Esophagus squamous epithelium (tissue), 5 donors: Measurements from ENCODE around the gene RET. TPM values are rescaled to one million over a fixed set of nuclear protein-coding genes. Genes with fewer than 3 reads are reported as not detected.

Experiments used
- DNase-seq: peaks from one replicate; lab custom pipeline; 2025; lab: John Stamatoyannopoulos, UW
- H3K27ac ChIP-seq, 4 donors: fragments of 200-600 bp; sonication (generic); one replicate each; pipeline ENCODE4 v1.5.1; 2016 to 2019; ENCODE audit warnings: mild to moderate bottlenecking in 1 of 4
- H3K27me3 ChIP-seq, 4 donors: fragments of 200-600 bp; sonication (generic); 1 replicate in 3 of 4; 2 replicates in 1 of 4; pipeline versions ENCODE4 v1.5.1 to v1.6.0; 2017 to 2021; ENCODE audit warnings: antibody characterized with exemption in 1 of 4
- H3K36me3 ChIP-seq, 3 donors: fragments of 200-600 bp; sonication (generic); one replicate each; pipeline ENCODE4 v1.5.1; 2016 to 2019
- H3K4me1 ChIP-seq, 3 donors: fragments of 200-600 bp; sonication (generic); one replicate each; pipeline ENCODE4 v1.5.1; 2017 to 2019
- H3K4me3 ChIP-seq, 4 donors: fragments of 200-600 bp; sonication (generic); 1 replicate in 3 of 4; 2 replicates in 1 of 4; pipeline ENCODE4 v1.5.1; 2016 to 2019; ENCODE audit warnings: mild to moderate bottlenecking in 2 of 4, moderate library complexity in 1 of 4
- H3K9me3 ChIP-seq, 3 donors: fragments of 200-600 bp; sonication (generic); one replicate each; pipeline ENCODE4 v1.5.1; 2016 to 2019
- CTCF ChIP-seq, 6 experiments: fragments of 450-650 bp in 4 of 6; fragments of 200-600 bp in 2 of 6; sonication (generic) in 2 of 6; IDR thresholded peaks; one replicate each; pipeline ENCODE4 v1.5.1; 2016 to 2019; ENCODE audit warnings: antibody characterized with exemption in 6 of 6, mild to moderate bottlenecking in 4 of 6, moderate library complexity in 4 of 6
- POLR2A ChIP-seq, 4 donors: fragments of 450-650 bp; IDR thresholded peaks; one replicate each; pipeline ENCODE4 v1.6.1; 2017; ENCODE audit warnings: antibody characterized with exemption in 4 of 4, mild to moderate bottlenecking in 4 of 4, moderate library complexity in 3 of 4
- WGBS, 2 donors: methylation state at CpG; one replicate each; pipeline ENCODE4 v1.1.5; 2018; 5-methylcytosine and 5-hydroxymethylcytosine counted together
- intact Hi-C: fragments of 100-400 bp; cut with DNase I; formaldehyde crosslinking; loops from one replicate; pipeline ENCODE4 v1.15.0; 2022
- total RNA-seq, 4 donors: library from RNA; depleted of rRNA; stranded (reverse); fragments of >200 nt; gene quantifications; one replicate each; pipeline ENCODE4 v1.1.0, GENCODE V29; 2016
- donor health status: DM: yes; HTN: yes; CAD: no.

RET gene
- total RNA-seq, 4 donors from 2014 or later = 0.04 to 0.19 (median 0.11) TPM

GRCh38 chr10:43113201-43114087 is 36.6 kb downstream of the RET start:
- Histone ChIP-seq H3K27ac (no peak overlapping the region), H3K9me3 (no peaks in the 10 kb centered on the region), H3K4me1 (peaks cover 0 to 23% (median 18%) of the 10 kb centered on the region in 3 donors), H3K36me3 (no peaks in the 10 kb centered on the region), H3K4me3 (no peak overlapping the region), H3K27me3 (no peaks in the 10 kb centered on the region)
- DNase-seq = no peak
- WGBS, 2 donors = 60 to 81% methylated on average over 1 to 5 of the region's 16 CpGs
- no peak for TF ChIP-seq POLR2A (IDR thresholded peaks at IDR 0.05)
- TF ChIP-seq CTCF (IDR thresholded peaks at IDR 0.05) = no peak
- intact Hi-C loops = no loop called here

GRCh38 chr10:43114088-43114742 is 37.3 kb downstream of the RET start:
- H3K27me3 ChIP-seq = no peaks in the 10 kb centered on the region
- DNase-seq = no peak
- 86 to 92% methylated on average over 16 to 20 of the region's 24 CpGs for WGBS, 2 donors
- no peak overlapping the region for H3K4me3 ChIP-seq
- H3K4me1 ChIP-seq = peaks cover 0 to 22% (median 18%) of the 10 kb centered on the region in 3 donors
- no peak overlapping the region for H3K27ac ChIP-seq
- H3K9me3 ChIP-seq = no peaks in the 10 kb centered on the region
- H3K36me3 ChIP-seq = no peaks in the 10 kb centered on the region
- intact Hi-C loops = no loop called here
- TF ChIP-seq CTCF (IDR thresholded peaks at IDR 0.05) (no peak), POLR2A (IDR thresholded peaks at IDR 0.05) (no peak)

GRCh38 chr10:43114743-43115611 is 38.1 kb downstream of the RET start:
- TF ChIP-seq CTCF (IDR thresholded peaks at IDR 0.05) = no peak
- no peak for TF ChIP-seq POLR2A (IDR thresholded peaks at IDR 0.05)
- H3K27me3 ChIP-seq = no peaks in the 10 kb centered on the region
- no peak for DNase-seq
- intact Hi-C loops = no loop called here
- 81% methylated on average over 12 of the region's 17 CpGs; no CpG with 5 or more reads in 1 of the 2 donors for WGBS, 2 donors
- H3K36me3 ChIP-seq = no peaks in the 10 kb centered on the region
- no peak overlapping the region for H3K4me3 ChIP-seq
- peaks cover 0 to 14% (median 12%) of the 10 kb centered on the region in 3 donors for H3K4me1 ChIP-seq
- no peak overlapping the region for H3K27ac ChIP-seq
- no peaks in the 10 kb centered on the region for H3K9me3 ChIP-seq

- 92 to 98% methylated on average over 5 to 8 of the region's 10 CpGs for WGBS, 2 donors
- no peaks in the 10 kb centered on the region for H3K36me3 ChIP-seq
- H3K4me1 ChIP-seq = peaks cover 0 to 4% (median under 1%) of the 10 kb centered on the region in 3 donors
- no peak for DNase-seq
- no peaks in the 10 kb centered on the region for H3K27me3 ChIP-seq
- intact Hi-C loops = no loop called here
- TF ChIP-seq CTCF (IDR thresholded peaks at IDR 0.05) (no peak), POLR2A (IDR thresholded peaks at IDR 0.05) (no peak)
- no peak overlapping the region for H3K27ac ChIP-seq
- no peaks in the 10 kb centered on the region for H3K9me3 ChIP-seq
- no peak overlapping the region for H3K4me3 ChIP-seq
Measured at GRCh38 chr10:43115881-43116595, 39.2 kb downstream of the RET start.
